Measurements from ENCODE around the gene FBXL7. TPM values are rescaled to one million over a fixed set of nuclear protein-coding genes. Genes with fewer than 3 reads are reported as not detected.

Gene FBXL7
- total and polyA plus RNA-seq, 2 of the 8 experiments (the other 6 are each of a cell fraction or from before 2014, with no cell fraction given) = 17.7 to 17.8 TPM

DNA sequence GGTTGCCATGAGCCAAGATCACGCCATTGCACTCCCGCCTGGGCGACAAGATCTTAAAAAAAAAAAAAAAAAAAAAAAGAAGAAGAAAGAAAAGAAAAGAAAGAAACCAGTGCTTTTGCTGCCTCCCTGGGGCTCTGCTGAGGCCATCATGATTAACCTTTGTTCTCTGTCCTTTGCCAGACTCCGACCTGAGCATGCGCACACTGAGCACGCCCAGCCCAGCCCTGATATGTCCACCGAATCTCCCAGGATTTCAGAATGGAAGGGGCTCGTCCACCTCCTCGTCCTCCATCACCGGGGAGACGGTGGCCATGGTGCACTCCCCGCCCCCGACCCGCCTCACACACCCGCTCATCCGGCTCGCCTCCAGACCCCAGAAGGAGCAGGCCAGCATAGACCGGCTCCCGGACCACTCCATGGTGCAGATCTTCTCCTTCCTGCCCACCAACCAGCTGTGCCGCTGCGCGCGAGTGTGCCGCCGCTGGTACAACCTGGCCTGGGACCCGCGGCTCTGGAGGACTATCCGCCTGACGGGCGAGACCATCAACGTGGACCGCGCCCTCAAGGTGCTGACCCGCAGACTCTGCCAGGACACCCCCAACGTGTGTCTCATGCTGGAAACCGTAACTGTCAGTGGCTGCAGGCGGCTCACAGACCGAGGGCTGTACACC, 427.9 kb downstream of the FBXL7 start:
- Histone ChIP-seq H3K4me3 (ENCODE audit: extremely low read depth in 1 of 4, insufficient read depth in 2 of 4, low read depth in 3 of 4, low read length in 4 of 4) (no peak overlapping the region), H3K27ac (ENCODE audit: low read depth, low read length) (no peak overlapping the region), H2BK5ac (ENCODE audit: low read depth, low read length) (no peak overlapping the region), H3K18ac (ENCODE audit: extremely low read depth, low read length) (no peak overlapping the region), H3K14ac (ENCODE audit: insufficient read length) (no peak overlapping the region), H3K23me2 (ENCODE audit: low read depth, low read length) (no peaks in the 10 kb centered on the region), H2AFZ (ENCODE audit: low read length) (no peak overlapping the region), H2BK120ac (replicated peaks; ENCODE audit: low read depth, low read length) (no peak overlapping the region), H4K5ac (ENCODE audit: insufficient read length, low read depth, low read length) (no peak overlapping the region), H3K27me3 (replicated peaks in 1 of 4; ENCODE audit: control insufficient read depth in 3 of 4, extremely low read depth in 1 of 4, insufficient read depth in 3 of 4, low read length in 3 of 4) (no peaks in the 10 kb centered on the region), H3K36me3 (ENCODE audit: control insufficient read depth in 2 of 4, insufficient read depth in 4 of 4, low read length in 3 of 4) (no peaks in the 10 kb centered on the region), H3K56ac (replicated peaks; ENCODE audit: insufficient read length, low read depth, low read length) (no peak overlapping the region), H3K79me1 (ENCODE audit: low read depth, low read length) (no peaks in the 10 kb centered on the region; the same call in 1 of the 2 replicates), H2AK5ac (ENCODE audit: low read depth, low read length) (no peak overlapping the region), H3K23ac (ENCODE audit: insufficient read length) (no peak overlapping the region), H4K8ac (ENCODE audit: extremely low read depth, insufficient read depth, low read length) (no peak overlapping the region), H2BK12ac (ENCODE audit: low read depth, low read length) (no peak overlapping the region), H3K9ac (replicated peaks in 1 of 4; ENCODE audit: extremely low read depth in 1 of 4, low read depth in 3 of 4, low read length in 3 of 4) (no peak overlapping the region), H3K4me2 (ENCODE audit: insufficient read depth in 1 of 2, low read depth in 2 of 2, low read length in 2 of 2) (no peak overlapping the region), H3K9me3 (ENCODE audit: insufficient read depth in 2 of 2, low read depth in 1 of 2, low read length in 1 of 2) (no peaks in the 10 kb centered on the region), H3K79me2 (ENCODE audit: control insufficient read depth in 1 of 2, insufficient read depth in 2 of 2, low read length in 2 of 2) (no peaks in the 10 kb centered on the region; a peak in 1 of 4 replicates), H2BK20ac (ENCODE audit: low read length) (no peak overlapping the region), H3K4me1 (replicated peaks in 1 of 4; ENCODE audit: control insufficient read depth in 3 of 4, insufficient read depth in 4 of 4, low read length in 3 of 4) (peaks cover 0 to 3% (median 0%) of the 10 kb centered on the region in 4 experiments; a peak in 1 of 7 replicates), H4K91ac (replicated peaks; ENCODE audit: insufficient read length, low read length) (no peak overlapping the region), H2BK15ac (ENCODE audit: low read length) (no peak overlapping the region), H4K20me1 (replicated peaks in 1 of 2; ENCODE audit: control insufficient read depth in 1 of 2, insufficient read depth in 2 of 2, low read length in 2 of 2) (no peaks in the 10 kb centered on the region), H3K4ac (replicated peaks; ENCODE audit: insufficient read length, low read depth, low read length) (no peak overlapping the region)
- WGBS, 2 experiments (ENCODE audit: extremely low coverage in 1 of 2, insufficient coverage in 1 of 2, insufficient read length in 1 of 2, insufficient replicate concordance in 2 of 2, low coverage in 1 of 2, low lambda C conversion rate in 2 of 2, missing lambda C conversion rate in 1 of 2) = 94% methylated on average over 37 of the region's 38 CpGs; no CpG with 5 or more reads in 1 of the 2 experiments
- FAIRE-seq (no peak), DNase-seq (ENCODE audit: low read depth in 1 of 2, low spot score in 2 of 2) (no peak)
- TF ChIP-seq CHD2 (IDR thresholded peaks at IDR 0.05; ENCODE audit: low read length) (no peak), CBX5 (IDR thresholded peaks at IDR 0.05; ENCODE audit: low read depth, low read length) (no peak), SAP30 (IDR thresholded peaks at IDR 0.05; ENCODE audit: insufficient read depth, insufficient replicate concordance, low read length) (no peak), POLR2A (IDR thresholded peaks at IDR 0.05; ENCODE audit: control extremely low read depth in 1 of 2, low read depth in 2 of 2, low read length in 2 of 2) (no peak)
- ChIA-PET CTCF (ENCODE audit: partially characterized antibody) (no interaction called here), POLR2A (ENCODE audit: partially characterized antibody) (no interaction called here)

All from H1 (cell line).